H1 (cell line): Measurements from ENCODE around the gene CACNA2D3. TPM values are rescaled to one million over a fixed set of nuclear protein-coding genes. Genes with fewer than 3 reads are reported as not detected.

Source experiments
- CTCF ChIA-PET: fragments of 300-600 bp; sonication (Branson Sonifier 250); formaldehyde crosslinking; loops from one replicate; lab custom pipeline; 2021; ENCODE audit not compliant: partially characterized antibody; lab: Charles Lee
- POLR2A ChIA-PET: fragments of 300-600 bp; sonication (Branson Sonifier 250); formaldehyde crosslinking; loops from one replicate; lab custom pipeline; 2021; ENCODE audit warnings: inconsistent platforms; ENCODE audit not compliant: partially characterized antibody; lab: Charles Lee
- DNase-seq, 2 experiments: peaks; one replicate each; pipeline versions ENCODE4 v3.0.0 to v3.0.0-alpha.2; 2010 to 2022; ENCODE audit warnings: low spot score in 2 of 2, low read depth in 1 of 2, mixed read lengths in 1 of 2
- FAIRE-seq: peaks from 2 replicates; lab custom pipeline; 2011; peaks lifted over from hg19 to GRCh38; lab: Jason Lieb, UNC
- H2AFZ ChIP-seq: 2 replicates; pipeline ENCODE4 v1.8.1; 2012; ENCODE audit warnings: low read length, inconsistent platforms
- H2AK5ac ChIP-seq: 2 replicates; pipeline ENCODE4 v1.6.1; 2013; ENCODE audit warnings: low read depth, low read length
- H2BK120ac ChIP-seq: replicated peaks from 2 replicates; pipeline ENCODE3; 2013; ENCODE audit warnings: low read depth, low read length, inconsistent platforms
- H2BK12ac ChIP-seq: 2 replicates; pipeline ENCODE4 v1.6.1; 2013; ENCODE audit warnings: low read depth, low read length
- H2BK15ac ChIP-seq: 2 replicates; pipeline ENCODE4 v1.6.1; 2013; ENCODE audit warnings: low read length
- H2BK20ac ChIP-seq: 2 replicates; pipeline ENCODE4 v1.6.1; 2013; ENCODE audit warnings: low read length
- H2BK5ac ChIP-seq: 2 replicates; pipeline ENCODE4 v1.6.1; 2013; ENCODE audit warnings: low read depth, low read length
- H3K14ac ChIP-seq: 2 replicates; pipeline ENCODE4 v1.6.1; 2013; ENCODE audit warnings: inconsistent platforms; ENCODE audit not compliant: insufficient read length
- H3K18ac ChIP-seq: 2 replicates; pipeline ENCODE4 v1.6.1; 2013; ENCODE audit warnings: low read length; ENCODE audit errors: extremely low read depth
- H3K23ac ChIP-seq: 2 replicates; pipeline ENCODE4 v1.6.1; 2013; ENCODE audit warnings: inconsistent platforms; ENCODE audit not compliant: insufficient read length
- H3K23me2 ChIP-seq: 2 replicates; pipeline ENCODE4 v1.6.1; 2013; ENCODE audit warnings: low read depth, low read length
- H3K27ac ChIP-seq: 2 replicates; pipeline ENCODE4 v1.6.1; 2011; ENCODE audit warnings: low read depth, low read length, inconsistent platforms
- H3K27me3 ChIP-seq, 4 experiments: replicated peaks in 1 of 4; 1 replicate in 1 of 4; 2 replicates in 3 of 4; pipeline versions ENCODE4 v1.6.1 to v1.8.1; 2011 to 2013; ENCODE audit warnings: low read length in 3 of 4, mild to moderate bottlenecking in 3 of 4, inconsistent platforms in 2 of 4, mixed read lengths in 2 of 4, moderate library complexity in 1 of 4; ENCODE audit not compliant: control insufficient read depth in 3 of 4, insufficient read depth in 3 of 4; ENCODE audit errors: extremely low read depth in 1 of 4
- H3K36me3 ChIP-seq, 4 experiments: 2 replicates each; pipeline versions ENCODE4 v1.6.1 to v1.8.1; 2011 to 2013; ENCODE audit warnings: mild to moderate bottlenecking in 4 of 4, low read length in 3 of 4, moderate library complexity in 2 of 4, control low read depth in 1 of 4, inconsistent platforms in 1 of 4; ENCODE audit not compliant: insufficient read depth in 4 of 4, control insufficient read depth in 2 of 4
- H3K4ac ChIP-seq: replicated peaks from 2 replicates; pipeline ENCODE3; 2013; ENCODE audit warnings: low read length, low read depth, mixed read lengths, inconsistent platforms; ENCODE audit not compliant: insufficient read length
- H3K4me1 ChIP-seq, 4 experiments: replicated peaks in 1 of 4; 1 replicate in 1 of 4; 2 replicates in 3 of 4; pipeline versions ENCODE4 v1.6.1 to v1.8.1; 2011 to 2013; ENCODE audit warnings: low read length in 3 of 4, inconsistent platforms in 2 of 4, mixed read lengths in 1 of 4; ENCODE audit not compliant: insufficient read depth in 4 of 4, control insufficient read depth in 3 of 4
- H3K4me2 ChIP-seq, 2 experiments: 2 replicates each; pipeline versions ENCODE4 v1.6.1 to v1.8.1; 2011 to 2013; ENCODE audit warnings: low read depth in 2 of 2, low read length in 2 of 2, control low read depth in 1 of 2, inconsistent platforms in 1 of 2, mild to moderate bottlenecking in 1 of 2; ENCODE audit not compliant: insufficient read depth in 1 of 2
- H3K4me3 ChIP-seq, 4 experiments: fragments of 200-600, 300-600 bp in 1 of 4; sonication (generic), shearing (Covaris generic), sonication (Bioruptor Twin) in 1 of 4; 2 replicates each; pipeline versions ENCODE4 v1.5.1 to v1.8.1; 2011 to 2016; ENCODE audit warnings: low read length in 4 of 4, low read depth in 3 of 4, control low read depth in 2 of 4, inconsistent platforms in 2 of 4, mild to moderate bottlenecking in 2 of 4, mixed read lengths in 1 of 4, moderate library complexity in 1 of 4; ENCODE audit not compliant: insufficient read depth in 2 of 4; ENCODE audit errors: extremely low read depth in 1 of 4
- H3K56ac ChIP-seq: replicated peaks from 2 replicates; pipeline ENCODE3; 2013; ENCODE audit warnings: low read depth, mild to moderate bottlenecking, mixed read lengths, low read length, inconsistent platforms; ENCODE audit not compliant: insufficient read length
- H3K79me1 ChIP-seq: 2 replicates; pipeline ENCODE4 v1.6.1; 2013; ENCODE audit warnings: low read depth, low read length, control low read depth
- H3K79me2 ChIP-seq, 2 experiments: 2 replicates each; pipeline versions ENCODE4 v1.6.1 to v1.8.1; 2012 to 2013; ENCODE audit warnings: low read length in 2 of 2, mild to moderate bottlenecking in 2 of 2, inconsistent platforms in 1 of 2; ENCODE audit not compliant: insufficient read depth in 2 of 2, control insufficient read depth in 1 of 2
- H3K9ac ChIP-seq, 4 experiments: replicated peaks in 1 of 4; 1 replicate in 1 of 4; 2 replicates in 3 of 4; pipeline versions ENCODE4 v1.6.1 to v1.8.1; 2011 to 2013; ENCODE audit warnings: low read depth in 3 of 4, low read length in 3 of 4, control low read depth in 2 of 4, mild to moderate bottlenecking in 2 of 4, moderate library complexity in 2 of 4, inconsistent platforms in 1 of 4; ENCODE audit errors: extremely low read depth in 1 of 4
- H3K9me3 ChIP-seq, 2 experiments: 2 replicates each; pipeline versions ENCODE4 v1.6.1 to v1.8.1; 2012 to 2013; ENCODE audit warnings: mild to moderate bottlenecking in 2 of 2, moderate library complexity in 2 of 2, control low read depth in 1 of 2, inconsistent platforms in 1 of 2, low read depth in 1 of 2, low read length in 1 of 2, mixed read lengths in 1 of 2; ENCODE audit not compliant: insufficient read depth in 2 of 2
- H4K20me1 ChIP-seq, 2 experiments: replicated peaks in 1 of 2; 2 replicates each; pipeline versions ENCODE3 to v1.8.1; 2011 to 2013; ENCODE audit warnings: inconsistent platforms in 2 of 2, low read length in 2 of 2, mild to moderate bottlenecking in 1 of 2; ENCODE audit not compliant: insufficient read depth in 2 of 2, control insufficient read depth in 1 of 2
- H4K5ac ChIP-seq: 2 replicates; pipeline ENCODE4 v1.6.1; 2013; ENCODE audit warnings: low read length, low read depth, mixed read lengths, inconsistent platforms; ENCODE audit not compliant: insufficient read length
- H4K8ac ChIP-seq: 2 replicates; pipeline ENCODE4 v1.8.0; 2013; ENCODE audit warnings: mild to moderate bottlenecking, moderate library complexity, low read length, inconsistent platforms; ENCODE audit not compliant: insufficient read depth; ENCODE audit errors: extremely low read depth
- H4K91ac ChIP-seq: replicated peaks from 2 replicates; pipeline ENCODE3; 2013; ENCODE audit warnings: low read length, mixed read lengths, inconsistent platforms; ENCODE audit not compliant: insufficient read length
- ASH2L ChIP-seq: fragments of 200-600, 300-600 bp; sonication (generic); IDR thresholded peaks from one replicate; pipeline ENCODE4 v1.7.1; 2017; ENCODE audit warnings: low read length
- ATF3 ChIP-seq: IDR thresholded peaks from 2 replicates; pipeline ENCODE4 v1.6.1; 2011; ENCODE audit warnings: low read depth, mild to moderate bottlenecking, low read length; ENCODE audit not compliant: insufficient read depth
- CBX8 ChIP-seq: fragments of 300-800, 300-1000 bp; sonication (generic); IDR thresholded peaks from 2 replicates; pipeline ENCODE4 v1.7.1; 2016; ENCODE audit warnings: low read depth, low read length, borderline replicate concordance
- CHD1 ChIP-seq: IDR thresholded peaks from 2 replicates; pipeline ENCODE4 v1.6.1; 2012; ENCODE audit warnings: low read depth, low read length, improper control_type of control experiment
- EP300 ChIP-seq, 2 experiments: IDR thresholded peaks; 1 replicate in 1 of 2; 2 replicates in 1 of 2; pipeline ENCODE4 v1.6.1; 2011 to 2012; ENCODE audit warnings: low read depth in 2 of 2, low read length in 2 of 2, mild to moderate bottlenecking in 2 of 2, borderline replicate concordance in 1 of 2, inconsistent platforms in 1 of 2, moderate library complexity in 1 of 2
- JUND ChIP-seq: IDR thresholded peaks from 2 replicates; pipeline ENCODE4 v1.6.1; 2011; ENCODE audit warnings: mild to moderate bottlenecking, improper control_type of control experiment, low read length
- POLR2AphosphoS5 ChIP-seq: IDR thresholded peaks from 2 replicates; pipeline ENCODE4 v1.6.1; 2011; ENCODE audit warnings: low read depth, low read length
- TBP ChIP-seq: IDR thresholded peaks from 2 replicates; pipeline ENCODE4 v1.6.1; 2011; ENCODE audit warnings: low read depth, low read length, improper control_type of control experiment
- YY1 ChIP-seq: IDR thresholded peaks from 2 replicates; pipeline ENCODE4 v1.6.1; 2011; ENCODE audit warnings: low read depth, mild to moderate bottlenecking, low read length
- WGBS, 2 experiments: shearing (Covaris generic) in 1 of 2; methylation state at CpG; one replicate each; pipeline versions ENCODE4 v1.1.6 to v1.1.7; 2013 to 2015; ENCODE audit warnings: low lambda C conversion rate in 2 of 2, mixed read lengths in 2 of 2, inconsistent platforms in 1 of 2, low coverage in 1 of 2, missing lambda C conversion rate in 1 of 2; ENCODE audit not compliant: insufficient replicate concordance in 2 of 2, insufficient coverage in 1 of 2, insufficient read length in 1 of 2; ENCODE audit errors: extremely low coverage in 1 of 2, missing lambda C conversion rate in 1 of 2; 5-methylcytosine and 5-hydroxymethylcytosine counted together
- polyA plus RNA-seq, 7 experiments: library from polyadenylated mRNA; depleted of rRNA in 3 of 7; stranded (reverse) in 5 of 7; unstranded in 2 of 7; fragments of >200 nt in 5 of 7; fragments of 200-250 nt in 2 of 7; gene quantifications; 1 replicate in 5 of 7; 2 replicates in 1 of 7; 4 replicates in 1 of 7; pipeline versions ENCODE4 v1.2.1 to v1.2.3, GENCODE V29; 2011 to 2013; ENCODE audit warnings: missing spikeins in 2 of 7, mixed read lengths in 2 of 7
- total RNA-seq: library from RNA; stranded (reverse); fragmentation: NEBNext Ultra II Directional; extraction: Animal tissue kit (Norgen Biotek cat#: 25700); gene quantifications from 2 replicates; pipeline ENCODE4 v1.2.1, GENCODE V29; 2021
- TF ChIP-seq, protein P1 (sequence below): IDR thresholded peaks from 2 replicates; pipeline ENCODE4 v1.6.1; 2012; ENCODE audit warnings: low read length, inconsistent platforms

CACNA2D3 gene
- total and polyA plus RNA-seq, 2 of the 8 experiments (the other 6 are each of a cell fraction or from before 2014, with no cell fraction given), result 1.5 to 1.8 TPM

GRCh38 chr3:54888162-54888561 lies 765.8 kb downstream of the CACNA2D3 start:
- H2AFZ ChIP-seq, result no peak overlapping the region
- H4K8ac ChIP-seq, result no peak overlapping the region
- no peak for DNase-seq
- no peak overlapping the region for H3K27ac ChIP-seq
- H4K5ac ChIP-seq, result no peak overlapping the region
- no peak overlapping the region for H2BK15ac ChIP-seq
- POLR2A ChIA-PET, result interaction anchor here (0.5 kb wide), 1 partner anchor 33 kb away, joined by 3 read pairs; no protein-coding TSS in a partner anchor
- no peaks in the 10 kb centered on the region for H3K79me2 ChIP-seq
- no peak overlapping the region for H2BK20ac ChIP-seq
- H4K20me1 ChIP-seq, result no peaks in the 10 kb centered on the region
- 83% methylated on average over 9 of the region's 9 CpGs; no CpG with 5 or more reads in 1 of the 2 experiments for WGBS, 2 experiments
- H3K4me3 ChIP-seq, result no peak overlapping the region
- CTCF ChIA-PET, result interaction anchor here (1.2 kb wide), 1 partner anchor 16 kb away, joined by 3 read pairs; no protein-coding TSS in a partner anchor
- H4K91ac ChIP-seq, result no peak overlapping the region
- H3K27me3 ChIP-seq, result no peaks in the 10 kb centered on the region
- H3K4ac ChIP-seq, result no peak overlapping the region
- TF ChIP-seq CBX8 (no peak), CHD1 (no peak), YY1 (no peak), ATF3 (no peak), EP300 (IDR thresholded peaks at IDR 0.05; ENCODE audit: borderline replicate concordance in 1 of 2, low read depth in 2 of 2, low read length in 2 of 2) (no peak), TBP (no peak), ASH2L (no peak), POLR2AphosphoS5 (no peak), JUND (no peak)
- TF ChIP-seq, protein P1, sequence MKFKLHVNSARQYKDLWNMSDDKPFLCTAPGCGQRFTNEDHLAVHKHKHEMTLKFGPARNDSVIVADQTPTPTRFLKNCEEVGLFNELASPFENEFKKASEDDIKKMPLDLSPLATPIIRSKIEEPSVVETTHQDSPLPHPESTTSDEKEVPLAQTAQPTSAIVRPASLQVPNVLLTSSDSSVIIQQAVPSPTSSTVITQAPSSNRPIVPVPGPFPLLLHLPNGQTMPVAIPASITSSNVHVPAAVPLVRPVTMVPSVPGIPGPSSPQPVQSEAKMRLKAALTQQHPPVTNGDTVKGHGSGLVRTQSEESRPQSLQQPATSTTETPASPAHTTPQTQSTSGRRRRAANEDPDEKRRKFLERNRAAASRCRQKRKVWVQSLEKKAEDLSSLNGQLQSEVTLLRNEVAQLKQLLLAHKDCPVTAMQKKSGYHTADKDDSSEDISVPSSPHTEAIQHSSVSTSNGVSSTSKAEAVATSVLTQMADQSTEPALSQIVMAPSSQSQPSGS, result no peak
- no peak overlapping the region for H2AK5ac ChIP-seq
- no peaks in the 10 kb centered on the region for H3K9me3 ChIP-seq
- H3K56ac ChIP-seq, result no peak overlapping the region
- no peaks in the 10 kb centered on the region for H3K79me1 ChIP-seq
- H3K23me2 ChIP-seq, result no peaks in the 10 kb centered on the region; the same call in 1 of the 2 replicates
- peaks cover 0 to 4% (median under 1%) of the 10 kb centered on the region in 4 experiments; a peak in 2 of 7 replicates for H3K4me1 ChIP-seq
- no peak overlapping the region for H3K14ac ChIP-seq
- FAIRE-seq, result no peak
- no peak overlapping the region for H2BK12ac ChIP-seq
- no peak overlapping the region for H3K18ac ChIP-seq
- no peak overlapping the region for H3K4me2 ChIP-seq
- no peak overlapping the region for H3K9ac ChIP-seq
- H3K23ac ChIP-seq, result no peak overlapping the region
- H2BK5ac ChIP-seq, result no peak overlapping the region
- H2BK120ac ChIP-seq, result no peak overlapping the region
- peaks cover 0 to 4% (median 1%) of the 10 kb centered on the region in 4 experiments; a peak in 1 of 8 replicates for H3K36me3 ChIP-seq
